Activated effector memory CD4-positive, alpha-beta T cell treated with Interleukin-2 at 50 U/mL for 16 hours (primary cell): ENCODE data around the gene LRRFIP2.
"Not testable (repeated sequence)": the region's sequence is repeated elsewhere in the genome, so short reads cannot be mapped to it uniquely, and the experiment has no call there.

Experiments used
- DNase-seq: peaks from one replicate; pipeline ENCODE4 v3.0.0-alpha.2; 2020

Gene LRRFIP2

GRCh38 chr3:37140899-37141541 is 33.4 kb downstream of the LRRFIP2 start:
- no peak for DNase-seq

GRCh38 chr3:37139567-37140052 is 34.8 kb downstream of the LRRFIP2 start:
- no peak for DNase-seq

- no peak for DNase-seq
These were observed 35.6 kb downstream of the LRRFIP2 start for GRCh38 chr3:37138816-37139215.

- no peak for DNase-seq
These were observed 36.9 kb downstream of the LRRFIP2 start for GRCh38 chr3:37137516-37137915.

GRCh38 chr3:37136067-37136466 is 38.3 kb downstream of the LRRFIP2 start:
- no peak for DNase-seq

GRCh38 chr3:37135561-37135960 is 38.8 kb downstream of the LRRFIP2 start:
- DNase-seq: no peak

GRCh38 chr3:37132334-37132733 is 42.0 kb downstream of the LRRFIP2 start:
- DNase-seq: no peak

- no peak for DNase-seq
These were observed 42.6 kb downstream of the LRRFIP2 start for GRCh38 chr3:37131860-37132144.

GRCh38 chr3:37130984-37131859 is 43.2 kb downstream of the LRRFIP2 start:
- no peak for DNase-seq

- no peak for DNase-seq
These were observed 43.9 kb downstream of the LRRFIP2 start for GRCh38 chr3:37130448-37130847.

- no peak for DNase-seq
These were observed 44.5 kb downstream of the LRRFIP2 start for GRCh38 chr3:37129871-37130270.

- no peak for DNase-seq
These were observed 47.0 kb downstream of the LRRFIP2 start for GRCh38 chr3:37127340-37127739.

- no peak for DNase-seq
These were observed 47.5 kb downstream of the LRRFIP2 start for GRCh38 chr3:37126856-37127255.

- DNase-seq: no peak
These were observed 48.9 kb downstream of the LRRFIP2 start for GRCh38 chr3:37125195-37126073.

- DNase-seq: no peak
These were observed 49.9 kb downstream of the LRRFIP2 start for GRCh38 chr3:37124435-37124834.

GRCh38 chr3:37123292-37123691 is 51.1 kb downstream of the LRRFIP2 start:
- no peak for DNase-seq

GRCh38 chr3:37122069-37122468 is 52.3 kb downstream of the LRRFIP2 start:
- DNase-seq: not testable (repeated sequence)

- no peak for DNase-seq
These were observed 56.2 kb downstream of the LRRFIP2 start for GRCh38 chr3:37118163-37118562.

GRCh38 chr3:37117548-37117947 is 56.8 kb downstream of the LRRFIP2 start:
- DNase-seq: no peak

GRCh38 chr3:37116998-37117397 is 57.4 kb downstream of the LRRFIP2 start:
- DNase-seq: no peak

- DNase-seq: no peak
These were observed 58.9 kb downstream of the LRRFIP2 start for GRCh38 chr3:37115446-37115845.

- no peak for DNase-seq
These were observed 59.9 kb downstream of the LRRFIP2 start for GRCh38 chr3:37114251-37115145.
